Activated CD4-positive, alpha-beta memory T cell treated with anti-CD3 and anti-CD28 coated beads for 36 hours (primary cell): ENCODE data around the gene REEP6. TPM values are rescaled to one million over a fixed set of nuclear protein-coding genes. Genes with fewer than 3 reads are reported as not detected.

Experiments used
- CTCF ChIA-PET: fragments of 350-600 bp; sonication (Branson Sonifier 250); formaldehyde crosslinking; loops from one replicate; lab custom pipeline; 2021; ENCODE audit warnings: antibody characterized with exemption, inconsistent platforms; lab: Charles Lee
- POLR2A ChIA-PET: fragments of 350-600 bp; sonication (Branson Sonifier 250); formaldehyde crosslinking; loops from one replicate; lab custom pipeline; 2021; ENCODE audit warnings: antibody characterized with exemption; lab: Charles Lee
- DNase-seq: peaks from one replicate; pipeline ENCODE4 v3.0.0-alpha.2; 2020
- H3K27ac Mint-ChIP-seq: one replicate; pipeline ENCODE4 v1.8.0; 2021; ENCODE audit warnings: mixed read lengths
- H3K27me3 Mint-ChIP-seq: one replicate; pipeline ENCODE4 v1.8.0; 2021; ENCODE audit warnings: mixed read lengths
- H3K36me3 Mint-ChIP-seq: one replicate; pipeline ENCODE4 v1.8.0; 2021; ENCODE audit warnings: mixed read lengths
- H3K4me1 Mint-ChIP-seq: one replicate; pipeline ENCODE4 v1.8.0; 2021; ENCODE audit warnings: low read depth, mixed read lengths
- H3K4me3 Mint-ChIP-seq: one replicate; pipeline ENCODE4 v1.8.0; 2021; ENCODE audit warnings: mild to moderate bottlenecking, mixed read lengths
- H3K9me3 Mint-ChIP-seq: one replicate; pipeline ENCODE4 v1.8.0; 2021; ENCODE audit warnings: mixed read lengths
- intact Hi-C: fragments of 100-400 bp; cut with micrococcal nuclease; formaldehyde crosslinking; loops from one replicate; pipeline ENCODE4 v1.15.1; 2023
- total RNA-seq, 2 experiments: library from RNA; stranded (reverse); gene quantifications; one replicate each; pipeline ENCODE4 v1.2.3, GENCODE V29; 2021

Gene REEP6
- total RNA-seq, 2 experiments from 2014 or later = 1.8 to 1.9 TPM

DNA sequence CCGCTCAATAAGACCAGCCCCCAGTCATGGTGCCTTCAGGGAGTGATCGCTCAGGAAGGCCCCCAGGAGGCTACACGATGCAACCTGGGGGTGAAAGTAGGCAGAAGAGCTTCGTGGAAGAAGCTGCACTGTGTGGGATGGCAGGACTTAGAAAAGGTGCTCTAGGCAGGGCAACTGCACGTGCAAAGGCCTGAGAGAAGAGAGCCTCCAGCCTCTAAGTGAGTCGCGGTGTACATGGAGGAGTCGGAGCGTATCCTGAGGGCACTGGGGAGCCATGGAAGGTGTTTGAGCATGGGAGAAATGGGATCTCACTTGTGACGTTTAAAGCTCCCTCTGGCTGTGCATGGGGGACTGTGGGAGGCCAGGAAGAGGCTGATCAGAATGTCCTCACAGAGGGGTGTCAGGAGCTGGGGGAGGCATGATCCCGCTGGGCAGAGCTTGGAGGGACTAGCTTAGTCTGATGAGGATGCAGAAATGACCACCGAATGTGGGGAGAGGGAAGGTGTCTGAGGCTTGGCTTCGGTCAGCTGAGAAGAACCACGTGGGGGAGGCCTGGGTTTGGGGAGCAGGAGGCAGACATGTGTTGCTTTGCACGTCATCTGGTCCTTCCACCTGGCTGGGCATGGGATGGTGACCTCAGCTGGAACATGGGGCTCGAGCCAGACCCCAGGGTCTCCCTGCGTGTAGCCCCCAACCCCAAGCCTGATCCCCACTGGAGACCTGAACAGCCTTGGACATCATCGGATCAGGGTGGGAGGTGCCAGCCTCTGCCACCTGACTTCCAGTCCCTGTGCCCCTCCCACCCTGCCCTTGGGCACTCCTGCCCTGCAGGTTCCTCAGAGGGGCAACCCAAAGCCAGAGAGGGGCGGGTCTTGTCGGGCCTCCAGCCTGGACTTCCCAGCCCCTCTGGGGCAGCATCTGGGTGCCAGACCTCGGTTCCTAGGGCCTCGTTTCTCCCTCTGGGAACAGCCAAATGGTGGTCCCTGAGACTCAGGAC lies 39.9 kb upstream of the REEP6 start:
- intact Hi-C loops = loop anchor here (10.0 kb wide), 1 partner anchor 314 kb away; no protein-coding TSS in a partner anchor
- no peaks in the 10 kb centered on the region for H3K36me3 Mint-ChIP-seq
- no peaks in the 10 kb centered on the region for H3K9me3 Mint-ChIP-seq
- no peak overlapping the region for H3K27ac Mint-ChIP-seq
- H3K4me3 Mint-ChIP-seq = no peak overlapping the region
- ChIA-PET CTCF (no interaction called here), POLR2A (no interaction called here)
- H3K4me1 Mint-ChIP-seq = peaks cover 21% of the 10 kb centered on the region
- H3K27me3 Mint-ChIP-seq = peaks cover 59% of the 10 kb centered on the region
- DNase-seq = no peak

DNA sequence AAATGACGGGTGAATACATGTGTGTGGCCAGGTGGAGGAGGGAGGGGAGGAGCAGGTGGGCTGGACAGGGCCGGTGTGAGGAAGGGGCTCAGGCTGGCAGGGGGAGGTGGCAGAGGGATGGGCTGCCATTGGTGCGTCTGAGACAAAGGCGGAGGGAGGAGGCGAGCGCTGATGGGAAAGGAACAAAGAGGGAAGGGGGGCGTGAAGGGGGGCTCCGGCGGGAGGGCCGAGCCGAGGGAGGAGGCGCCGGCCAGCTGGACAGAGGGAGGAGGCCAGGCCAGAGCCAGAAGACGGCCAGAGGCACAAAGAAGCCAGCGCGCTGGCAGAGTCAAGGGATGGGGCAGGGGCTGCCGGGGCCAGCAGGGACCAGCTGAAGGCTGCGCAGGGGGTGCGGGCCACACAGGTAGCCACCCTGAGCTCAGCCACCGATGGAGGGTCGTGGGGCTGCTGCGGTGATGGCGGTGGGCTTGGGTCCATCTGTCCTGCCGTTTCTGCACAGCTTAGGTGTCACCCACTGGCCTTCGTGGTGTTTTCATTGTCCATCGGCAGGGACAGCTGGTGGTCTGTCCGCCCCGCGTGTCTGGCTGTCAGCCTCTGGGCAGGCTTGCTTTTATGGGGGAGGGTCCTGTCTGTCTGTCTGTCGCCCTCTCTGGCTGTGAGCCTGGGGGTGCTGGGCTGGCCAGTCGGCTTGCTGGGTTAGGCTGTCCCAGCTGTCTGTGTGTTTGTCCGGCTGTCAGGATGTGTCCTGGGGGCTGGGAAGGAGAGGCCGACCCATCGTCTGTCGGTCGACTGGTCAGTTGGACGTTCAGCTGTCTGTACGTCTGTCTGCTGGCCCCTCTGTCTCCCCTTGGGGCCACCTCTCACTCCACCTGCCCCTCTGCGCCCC lies 38.8 kb upstream of the REEP6 start:
- POLR2A ChIA-PET = no interaction called here
- no peak for DNase-seq
- Mint-ChIP-seq H3K27me3 (peaks cover 61% of the 10 kb centered on the region), H3K36me3 (no peaks in the 10 kb centered on the region), H3K9me3 (no peaks in the 10 kb centered on the region), H3K27ac (no peak overlapping the region), H3K4me1 (peaks cover 21% of the 10 kb centered on the region), H3K4me3 (no peak overlapping the region)
- CTCF ChIA-PET = no interaction called here
- intact Hi-C loops = loop anchor here (10.0 kb wide), 1 partner anchor 313 kb away; no protein-coding TSS in a partner anchor

DNA sequence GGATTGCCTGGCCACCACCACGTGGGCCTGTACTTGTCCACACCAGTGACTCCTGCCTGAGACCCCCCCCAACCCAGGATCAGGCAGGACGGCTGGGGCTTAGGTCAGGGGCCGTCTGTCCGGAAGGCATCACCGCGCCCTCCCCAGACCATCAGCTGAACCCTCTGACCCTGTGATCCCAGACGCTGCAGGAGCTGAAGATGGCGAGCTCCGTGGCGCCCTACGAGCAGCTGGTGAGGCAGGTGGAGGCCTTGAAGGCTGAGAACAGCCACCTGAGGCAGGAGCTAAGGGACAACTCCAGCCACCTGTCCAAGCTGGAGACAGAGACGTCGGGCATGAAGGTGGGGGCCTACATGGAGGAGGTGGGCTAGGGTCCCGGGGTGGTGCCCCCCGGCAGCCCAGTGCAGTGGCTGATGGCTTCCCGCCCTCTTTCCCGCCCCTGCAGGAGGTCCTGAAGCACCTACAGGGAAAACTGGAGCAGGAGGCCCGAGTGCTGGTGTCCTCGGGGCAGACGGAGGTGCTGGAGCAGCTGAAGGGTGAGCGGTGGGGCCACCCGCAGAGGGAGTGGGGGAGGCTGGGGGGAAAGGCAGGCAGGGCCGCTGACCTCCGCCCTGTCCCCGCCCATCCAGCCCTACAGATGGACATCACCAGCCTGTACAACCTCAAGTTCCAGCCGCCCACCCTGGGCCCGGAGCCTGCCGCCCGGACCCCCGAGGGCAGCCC lies 38.0 kb upstream of the REEP6 start:
- no peak for DNase-seq
- H3K36me3 Mint-ChIP-seq = no peaks in the 10 kb centered on the region
- ChIA-PET POLR2A (no interaction called here), CTCF (interaction anchor here (2.4 kb wide), 1 partner anchor 13 kb away, joined by 14 read pairs; no protein-coding TSS in a partner anchor)
- intact Hi-C loops = loop anchor here (10.0 kb wide), 1 partner anchor 312 kb away; no protein-coding TSS in a partner anchor
- H3K4me3 Mint-ChIP-seq = no peak overlapping the region
- H3K4me1 Mint-ChIP-seq = peaks cover 21% of the 10 kb centered on the region
- H3K27me3 Mint-ChIP-seq = peaks cover 60% of the 10 kb centered on the region
- H3K9me3 Mint-ChIP-seq = no peaks in the 10 kb centered on the region
- H3K27ac Mint-ChIP-seq = no peak overlapping the region

DNA sequence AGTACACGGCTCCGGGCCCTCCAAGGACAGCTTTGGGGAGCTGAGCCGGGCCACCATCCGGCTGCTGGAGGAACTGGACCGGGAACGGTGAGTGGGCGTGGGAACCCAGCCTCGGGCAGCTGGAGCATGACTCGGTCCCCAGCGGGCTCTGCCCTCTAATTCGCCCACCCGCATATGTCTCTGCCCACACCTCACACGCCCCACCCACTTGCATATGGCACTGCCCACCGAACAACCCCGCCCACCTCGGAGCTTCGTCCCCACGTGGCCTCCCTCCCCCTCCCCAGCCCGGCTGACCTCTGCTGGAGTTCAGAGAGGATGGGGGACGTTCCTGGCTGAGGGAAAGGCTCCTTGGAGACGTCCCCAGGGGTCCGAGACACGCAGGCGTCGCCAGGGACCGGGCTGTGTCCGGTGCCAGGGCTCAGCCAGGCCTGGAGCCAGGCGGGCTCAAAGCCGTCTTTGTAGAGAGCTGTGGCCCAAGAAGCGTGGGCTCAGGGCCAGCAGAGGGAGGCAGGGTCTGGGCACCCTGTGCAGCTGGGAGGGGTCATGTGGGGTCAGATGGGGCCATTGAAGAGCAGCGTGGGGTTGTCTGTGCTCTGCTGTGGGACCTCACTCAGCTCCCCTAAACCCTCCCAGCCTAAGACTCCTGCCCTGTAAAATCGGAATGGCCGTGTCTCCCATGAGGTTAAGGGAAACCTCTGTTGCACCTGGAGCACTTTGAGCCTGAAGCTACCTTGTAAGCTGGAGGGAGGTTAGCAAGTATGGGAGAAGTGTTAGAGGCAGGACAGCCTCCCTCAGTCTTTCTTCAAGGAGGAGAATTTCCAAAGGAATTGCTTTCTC lies 37.2 kb upstream of the REEP6 start:
- H3K4me3 Mint-ChIP-seq = no peak overlapping the region
- H3K9me3 Mint-ChIP-seq = no peaks in the 10 kb centered on the region
- CTCF ChIA-PET = interaction anchor here (0.7 to 2.4 kb wide), 3 partner anchors 8 to 18 kb away, joined by 3 to 14 read pairs (median 3); no protein-coding TSS in a partner anchor
- no peak overlapping the region for H3K27ac Mint-ChIP-seq
- no peak for DNase-seq
- no peaks in the 10 kb centered on the region for H3K36me3 Mint-ChIP-seq
- POLR2A ChIA-PET = no interaction called here
- intact Hi-C loops = loop anchor here (10.0 kb wide), 1 partner anchor 311 kb away; no protein-coding TSS in a partner anchor
- H3K4me1 Mint-ChIP-seq = peaks cover 24% of the 10 kb centered on the region
- H3K27me3 Mint-ChIP-seq = peaks cover 60% of the 10 kb centered on the region

DNA sequence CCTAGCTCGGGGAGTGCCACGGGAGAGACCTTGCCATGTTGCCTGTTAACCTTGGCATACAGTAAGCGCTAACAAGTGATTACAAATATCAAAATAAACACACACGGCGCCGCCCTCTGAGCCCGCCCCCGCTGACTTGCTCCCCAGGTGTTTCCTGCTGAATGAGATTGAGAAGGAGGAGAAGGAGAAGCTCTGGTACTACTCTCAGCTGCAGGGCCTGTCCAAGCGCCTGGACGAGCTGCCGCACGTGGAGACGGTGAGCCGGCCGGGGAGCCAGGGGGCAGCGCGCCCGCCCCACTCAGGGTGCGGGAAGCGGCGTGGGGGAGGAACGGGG lies 36.0 kb upstream of the REEP6 start:
- ChIA-PET CTCF (interaction anchor here (0.6 to 2.4 kb wide), 4 partner anchors 10 to 556 kb away, joined by 3 to 14 read pairs (median 5); no protein-coding TSS in a partner anchor), POLR2A (interaction anchor here (1.7 kb wide), 1 partner anchor 17 kb away, joined by 7 read pairs; no protein-coding TSS in a partner anchor)
- intact Hi-C loops = loop anchor here (5.0 to 10.0 kb wide), 2 partner anchors 37 to 310 kb away; partner anchors contain the start of genes PCSK4 and REEP6
- Mint-ChIP-seq H3K27me3 (peaks cover 57% of the 10 kb centered on the region), H3K27ac (no peak overlapping the region), H3K4me3 (no peak overlapping the region), H3K36me3 (no peaks in the 10 kb centered on the region), H3K9me3 (no peaks in the 10 kb centered on the region), H3K4me1 (peaks cover 25% of the 10 kb centered on the region)
- DNase-seq = no peak

DNA sequence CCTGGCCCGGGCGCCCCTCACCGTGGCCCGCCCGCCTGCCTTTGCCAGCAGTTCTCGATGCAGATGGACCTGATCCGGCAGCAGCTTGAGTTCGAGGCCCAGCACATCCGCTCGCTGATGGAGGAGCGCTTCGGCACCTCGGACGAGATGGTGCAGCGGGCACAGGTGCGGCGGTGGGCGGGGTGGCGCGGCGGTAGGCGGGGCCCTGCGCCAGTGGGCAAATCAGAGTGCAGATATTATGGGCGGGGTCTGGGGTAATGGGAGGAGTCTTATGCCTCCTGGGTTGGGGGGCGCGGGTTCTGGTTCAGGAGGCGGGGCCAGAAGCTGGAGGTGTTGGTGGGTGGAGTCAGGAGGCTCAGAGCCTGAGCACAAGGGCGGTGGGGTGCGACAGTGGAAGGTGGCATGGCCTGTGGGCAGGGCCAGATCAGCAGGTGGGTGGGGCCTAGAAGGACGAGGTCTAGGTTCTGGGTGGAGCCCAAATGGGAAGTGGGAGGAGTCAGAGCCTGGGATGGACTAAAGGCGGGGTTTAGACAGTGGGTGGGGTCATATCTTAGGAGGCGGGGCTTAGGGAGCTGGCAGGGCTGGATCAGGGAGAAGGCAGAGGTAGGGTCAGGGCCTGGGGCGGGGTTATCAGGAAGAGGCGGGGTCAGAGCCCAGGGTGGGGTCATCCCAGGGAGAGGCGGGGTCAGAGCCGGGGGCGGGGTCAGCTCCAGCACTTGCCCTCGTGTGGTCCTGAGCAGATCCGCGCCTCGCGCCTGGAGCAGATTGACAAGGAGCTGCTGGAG lies 35.5 kb upstream of the REEP6 start:
- Mint-ChIP-seq H3K27me3 (peaks cover 54% of the 10 kb centered on the region), H3K27ac (peak overlapping the region; percentile 8), H3K4me3 (no peak overlapping the region)

DNA sequence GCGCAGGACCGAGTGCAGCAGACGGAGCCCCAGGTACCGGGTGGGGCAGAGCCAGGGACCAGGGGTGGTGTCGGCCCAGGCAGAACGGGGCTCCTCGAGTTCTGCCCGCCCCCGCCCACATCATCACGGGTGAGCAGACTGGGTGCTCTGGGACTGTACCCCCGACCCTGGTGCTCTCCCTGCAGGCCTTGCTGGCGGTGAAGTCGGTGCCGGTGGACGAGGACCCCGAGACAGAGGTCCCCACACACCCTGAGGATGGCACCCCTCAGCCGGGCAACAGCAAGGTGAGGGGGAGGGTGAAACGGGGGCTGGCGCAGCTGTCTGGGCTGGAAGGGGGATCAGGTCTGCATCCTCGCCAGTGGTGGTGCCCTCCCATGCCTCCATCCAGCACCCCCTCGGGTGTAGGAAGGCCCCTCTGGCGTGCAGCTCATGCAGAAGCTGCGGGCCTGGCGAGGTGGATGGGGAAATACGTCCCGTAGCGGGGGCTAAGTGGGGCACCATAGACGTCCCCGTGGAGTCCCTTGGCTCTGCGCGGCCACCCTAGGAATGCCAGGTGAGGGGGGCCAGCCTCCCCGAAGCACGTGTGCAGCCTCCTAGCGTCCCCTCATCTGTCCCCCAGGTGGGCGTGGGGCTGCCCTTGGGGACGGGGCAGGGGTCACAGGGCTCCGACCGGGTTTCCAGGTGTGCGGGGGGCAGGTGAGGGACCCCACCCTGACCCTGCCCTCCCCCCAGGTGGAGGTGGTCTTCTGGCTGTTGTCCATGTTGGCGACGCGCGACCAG lies 34.7 kb upstream of the REEP6 start:
- Mint-ChIP-seq H3K27ac (no peak overlapping the region), H3K27me3 (peaks cover 46% of the 10 kb centered on the region), H3K9me3 (no peaks in the 10 kb centered on the region), H3K4me1 (peaks cover 23% of the 10 kb centered on the region), H3K4me3 (no peak overlapping the region), H3K36me3 (no peaks in the 10 kb centered on the region)
- ChIA-PET POLR2A (interaction anchor here (1.7 kb wide), 1 partner anchor 16 kb away, joined by 7 read pairs; no protein-coding TSS in a partner anchor), CTCF (interaction anchor here (0.6 to 1.2 kb wide), 3 partner anchors 11 to 370 kb away, joined by 3 to 7 read pairs (median 3); no protein-coding TSS in a partner anchor)
- no peak for DNase-seq
- intact Hi-C loops = loop anchor here (5.0 to 10.0 kb wide), 2 partner anchors 36 to 308 kb away; partner anchors contain the start of genes PCSK4 and REEP6

More for the DNA sequence above, 35.5 kb upstream of the REEP6 start:
- POLR2A ChIA-PET = interaction anchor here (1.7 kb wide), 1 partner anchor 16 kb away, joined by 7 read pairs; no protein-coding TSS in a partner anchor
- H3K4me1 Mint-ChIP-seq = peaks cover 25% of the 10 kb centered on the region
- no peaks in the 10 kb centered on the region for H3K36me3 Mint-ChIP-seq
- intact Hi-C loops = loop anchor here (5.0 to 10.0 kb wide), 2 partner anchors 37 to 309 kb away; partner anchors contain the start of genes PCSK4 and REEP6
- H3K9me3 Mint-ChIP-seq = no peaks in the 10 kb centered on the region
- CTCF ChIA-PET = interaction anchor here (0.6 to 2.4 kb wide), 6 partner anchors 10 to 555 kb away, joined by 3 to 14 read pairs (median 3); no protein-coding TSS in a partner anchor
- DNase-seq = peak; percentile 79

DNA sequence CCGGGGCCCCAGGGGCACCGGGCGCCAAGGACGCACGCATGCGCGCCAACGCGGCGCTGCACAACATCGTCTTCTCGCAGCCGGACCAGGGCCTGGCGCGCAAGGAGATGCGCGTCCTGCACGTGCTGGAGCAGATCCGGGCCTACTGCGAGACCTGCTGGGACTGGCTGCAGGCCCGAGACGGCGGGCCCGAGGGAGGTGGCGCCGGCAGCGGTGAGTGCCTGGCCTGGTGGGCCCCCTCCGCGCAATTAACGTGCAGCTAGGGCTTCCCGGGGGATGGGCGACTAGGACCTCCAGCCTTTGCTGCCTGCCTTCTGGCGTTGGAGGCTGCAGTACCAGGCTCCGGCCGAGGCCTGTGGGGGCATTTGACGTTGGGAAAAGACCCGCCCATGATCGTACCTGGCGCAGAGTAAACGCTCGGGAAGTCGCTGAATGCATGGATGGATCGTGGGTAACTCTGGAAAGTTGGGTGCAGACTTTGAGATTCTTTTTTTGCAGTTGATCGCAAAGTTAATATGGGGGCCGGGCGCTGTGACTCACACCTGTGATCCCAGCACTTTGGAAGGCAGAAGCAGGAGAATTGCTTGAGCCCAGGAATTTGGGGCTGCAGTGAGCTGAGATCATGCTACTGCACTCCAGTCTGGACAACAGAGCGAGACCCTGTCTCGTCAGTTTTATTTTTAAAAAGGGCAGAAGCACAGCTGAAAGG lies 33.8 kb upstream of the REEP6 start:
- Mint-ChIP-seq H3K27ac (no peak overlapping the region), H3K4me1 (peaks cover 23% of the 10 kb centered on the region), H3K36me3 (no peaks in the 10 kb centered on the region), H3K27me3 (peaks cover 40% of the 10 kb centered on the region), H3K9me3 (no peaks in the 10 kb centered on the region), H3K4me3 (no peak overlapping the region)
- ChIA-PET CTCF (interaction anchor here (1.5 kb wide), 1 partner anchor 13 kb away, joined by 9 read pairs; no protein-coding TSS in a partner anchor), POLR2A (no interaction called here)
- intact Hi-C loops = loop anchor here (5.0 to 10.0 kb wide), 2 partner anchors 35 to 308 kb away; partner anchors contain the start of genes PCSK4 and REEP6
- no peak for DNase-seq
